Measurements from ENCODE around the gene MAP6. TPM values are rescaled to one million over a fixed set of nuclear protein-coding genes. Genes with fewer than 3 reads are reported as not detected.

MAP6 gene
- polyA plus RNA-seq, 1 donor (not counting 4 experiments of a cell fraction or from before 2014, with no cell fraction given), result 1.7 TPM

DNA sequence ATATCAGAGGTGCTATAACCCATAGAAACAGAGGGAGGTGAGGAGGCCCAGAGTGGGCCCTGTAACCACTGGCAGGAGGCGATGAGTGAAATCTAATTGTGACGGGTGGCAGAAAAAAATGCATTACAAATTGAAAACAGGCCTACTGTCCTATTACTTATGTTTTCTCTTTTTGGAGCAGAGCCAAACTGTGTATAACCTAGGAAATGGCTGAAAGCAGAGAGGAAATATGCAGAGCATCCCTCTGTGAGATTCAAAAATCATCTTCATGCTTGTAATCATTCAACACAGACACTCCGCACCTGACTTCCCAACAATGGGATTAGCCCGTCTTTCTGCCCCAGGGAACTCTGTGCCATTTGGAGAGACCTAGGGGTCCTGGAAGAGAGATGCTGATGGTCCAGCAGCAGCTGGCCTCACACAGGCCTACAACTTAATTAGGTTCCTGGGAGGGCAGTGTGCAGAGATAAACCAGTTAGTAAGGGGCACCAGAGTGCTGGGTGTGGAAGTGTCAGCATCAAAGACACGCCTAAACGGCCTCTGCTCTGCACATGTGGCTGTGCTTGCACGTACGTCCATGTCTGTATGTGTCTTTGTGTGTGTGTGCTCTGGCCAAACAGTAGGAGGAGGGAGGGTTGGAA lies 41.8 kb downstream of the MAP6 start:
- H3K9ac ChIP-seq (ENCODE audit: control insufficient read depth, extremely low read depth, insufficient read depth, low read length), result no peak overlapping the region
- no peak overlapping the region for H3K4me2 ChIP-seq (ENCODE audit: control insufficient read depth, extremely low read depth, insufficient read depth, low read depth, low read length)
- dilution Hi-C loops (cut with MboI; ENCODE audit: extremely low pct_ligation_motif_present, low sequenced_read_pairs), result no loop called here
- H3K27me3 ChIP-seq (ENCODE audit: control insufficient read depth, extremely low read depth, insufficient read depth, low read length), result peaks cover 3% of the 10 kb centered on the region
- H3K27ac ChIP-seq (ENCODE audit: control insufficient read depth, insufficient read depth, low read length), result no peak overlapping the region
- no peak overlapping the region for H3K4me3 ChIP-seq (ENCODE audit: control insufficient read depth in 2 of 3, extremely low read depth in 1 of 3, insufficient read depth in 2 of 3, low read depth in 1 of 3, low read length in 3 of 3)
- H3K79me2 ChIP-seq (ENCODE audit: control insufficient read depth, insufficient read depth, low read length), result no peaks in the 10 kb centered on the region
- no peaks in the 10 kb centered on the region for H3K36me3 ChIP-seq (ENCODE audit: control insufficient read depth in 2 of 2, extremely low read depth in 1 of 2, insufficient read depth in 2 of 2, low read length in 2 of 2)
- no peaks in the 10 kb centered on the region for H4K20me1 ChIP-seq (ENCODE audit: control insufficient read depth, extremely low read depth, insufficient read depth, low read length)
- TF ChIP-seq, protein P1, sequence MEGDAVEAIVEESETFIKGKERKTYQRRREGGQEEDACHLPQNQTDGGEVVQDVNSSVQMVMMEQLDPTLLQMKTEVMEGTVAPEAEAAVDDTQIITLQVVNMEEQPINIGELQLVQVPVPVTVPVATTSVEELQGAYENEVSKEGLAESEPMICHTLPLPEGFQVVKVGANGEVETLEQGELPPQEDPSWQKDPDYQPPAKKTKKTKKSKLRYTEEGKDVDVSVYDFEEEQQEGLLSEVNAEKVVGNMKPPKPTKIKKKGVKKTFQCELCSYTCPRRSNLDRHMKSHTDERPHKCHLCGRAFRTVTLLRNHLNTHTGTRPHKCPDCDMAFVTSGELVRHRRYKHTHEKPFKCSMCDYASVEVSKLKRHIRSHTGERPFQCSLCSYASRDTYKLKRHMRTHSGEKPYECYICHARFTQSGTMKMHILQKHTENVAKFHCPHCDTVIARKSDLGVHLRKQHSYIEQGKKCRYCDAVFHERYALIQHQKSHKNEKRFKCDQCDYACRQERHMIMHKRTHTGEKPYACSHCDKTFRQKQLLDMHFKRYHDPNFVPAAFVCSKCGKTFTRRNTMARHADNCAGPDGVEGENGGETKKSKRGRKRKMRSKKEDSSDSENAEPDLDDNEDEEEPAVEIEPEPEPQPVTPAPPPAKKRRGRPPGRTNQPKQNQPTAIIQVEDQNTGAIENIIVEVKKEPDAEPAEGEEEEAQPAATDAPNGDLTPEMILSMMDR (optimal IDR thresholded peaks at IDR 0.05 in 1 of 3, IDR thresholded peaks at IDR 0.05 in 1 of 3, conservative IDR thresholded peaks at IDR 0.05 in 1 of 3; ENCODE audit: extremely low read depth in 1 of 3, insufficient read depth in 2 of 3, low read length in 3 of 3), result no peak
- no peak for TF ChIP-seq EZH2 (IDR thresholded peaks at IDR 0.05; ENCODE audit: low read length)
- H3K4me1 ChIP-seq (ENCODE audit: control insufficient read depth, extremely low read depth, insufficient read depth, low read length), result peaks cover 9% of the 10 kb centered on the region
- no peaks in the 10 kb centered on the region for H3K9me3 ChIP-seq (ENCODE audit: control insufficient read depth, low read depth, low read length)
- FAIRE-seq, result no peak
- no peak overlapping the region for H2AFZ ChIP-seq (ENCODE audit: control insufficient read depth, low read length)
- no peak for DNase-seq (ENCODE audit: low read depth, low spot score)
- no peaks in the 10 kb centered on the region for H3K9me1 ChIP-seq (ENCODE audit: control insufficient read depth, extremely low read depth, insufficient read depth, low read length)

DNA sequence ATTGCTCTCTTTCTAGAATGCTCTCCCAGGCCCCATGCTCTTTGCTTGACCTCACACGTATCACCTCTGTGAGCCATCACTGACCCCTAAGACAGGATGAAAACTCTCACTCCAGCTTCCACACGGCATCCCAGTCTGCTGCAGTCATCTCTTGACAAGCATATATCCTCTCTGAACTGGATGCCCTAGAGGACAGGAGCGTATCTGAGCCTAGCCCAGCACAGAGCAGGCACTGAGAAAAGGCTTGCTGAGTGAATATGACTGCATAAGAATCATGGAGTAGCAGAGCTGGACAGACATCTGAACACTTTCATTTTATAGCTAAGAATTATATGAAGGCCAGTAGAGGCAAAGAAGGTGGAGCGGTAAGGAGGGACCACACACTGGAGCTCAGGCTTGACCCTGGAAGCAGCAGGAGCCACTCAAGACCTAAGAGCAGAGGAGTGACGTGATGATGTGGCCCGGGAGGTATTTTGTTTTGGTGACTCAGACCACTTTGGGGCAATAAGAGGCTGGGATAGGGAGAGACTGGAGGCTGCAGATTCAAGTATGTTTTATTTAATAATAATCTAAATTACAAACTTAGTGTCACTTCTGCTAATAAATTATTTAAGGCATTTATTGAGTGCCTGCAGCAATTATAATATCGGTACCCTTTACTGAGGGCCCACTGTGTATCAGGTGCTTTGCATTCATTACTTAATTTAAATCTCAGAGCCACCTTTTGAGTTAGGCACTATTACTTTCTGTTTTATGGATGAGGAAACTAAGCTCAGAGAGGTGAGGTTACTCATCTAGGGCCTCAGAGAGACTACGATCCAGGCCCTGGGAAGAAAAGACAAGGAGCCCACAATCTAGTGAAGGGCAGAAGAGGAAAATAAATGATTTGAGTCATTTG lies 42.6 kb downstream of the MAP6 start:
- peak; percentile 52 for FAIRE-seq
- Histone ChIP-seq H3K27me3 (ENCODE audit: control insufficient read depth, extremely low read depth, insufficient read depth, low read length) (peaks cover 3% of the 10 kb centered on the region), H3K36me3 (ENCODE audit: control insufficient read depth in 2 of 2, extremely low read depth in 1 of 2, insufficient read depth in 2 of 2, low read length in 2 of 2) (no peaks in the 10 kb centered on the region), H3K4me3 (ENCODE audit: control insufficient read depth in 2 of 3, extremely low read depth in 1 of 3, insufficient read depth in 2 of 3, low read depth in 1 of 3, low read length in 3 of 3) (no peak overlapping the region), H3K79me2 (ENCODE audit: control insufficient read depth, insufficient read depth, low read length) (no peaks in the 10 kb centered on the region), H3K4me1 (ENCODE audit: control insufficient read depth, extremely low read depth, insufficient read depth, low read length) (peaks cover 9% of the 10 kb centered on the region), H2AFZ (ENCODE audit: control insufficient read depth, low read length) (no peak overlapping the region), H3K9ac (ENCODE audit: control insufficient read depth, extremely low read depth, insufficient read depth, low read length) (no peak overlapping the region), H3K9me1 (ENCODE audit: control insufficient read depth, extremely low read depth, insufficient read depth, low read length) (no peaks in the 10 kb centered on the region), H3K9me3 (ENCODE audit: control insufficient read depth, low read depth, low read length) (no peaks in the 10 kb centered on the region), H3K27ac (ENCODE audit: control insufficient read depth, insufficient read depth, low read length) (no peak overlapping the region), H4K20me1 (ENCODE audit: control insufficient read depth, extremely low read depth, insufficient read depth, low read length) (no peaks in the 10 kb centered on the region), H3K4me2 (ENCODE audit: control insufficient read depth, extremely low read depth, insufficient read depth, low read depth, low read length) (peak overlapping the region; percentile 34)
- no peak for DNase-seq (ENCODE audit: low read depth, low spot score)
- dilution Hi-C loops (cut with MboI; ENCODE audit: extremely low pct_ligation_motif_present, low sequenced_read_pairs), result no loop called here
- TF ChIP-seq, protein P1 (optimal IDR thresholded peaks at IDR 0.05 in 1 of 3, IDR thresholded peaks at IDR 0.05 in 1 of 3, conservative IDR thresholded peaks at IDR 0.05 in 1 of 3; ENCODE audit: extremely low read depth in 1 of 3, insufficient read depth in 2 of 3, low read length in 3 of 3), result no peak
- no peak for TF ChIP-seq EZH2 (IDR thresholded peaks at IDR 0.05; ENCODE audit: low read length)

Measured in keratinocyte (primary cell).